Hepatocyte (in vitro differentiated cells): Measurements from ENCODE around the gene COL2A1. TPM values are rescaled to one million over a fixed set of nuclear protein-coding genes. Genes with fewer than 3 reads are reported as not detected.

Experiments
- DNase-seq: peaks from one replicate; pipeline ENCODE4 v3.0.0-alpha.2; 2016; ENCODE audit warnings: low spot score
- H2AFZ ChIP-seq: fragments of 200-600 bp; sonication (generic); 2 replicates; pipeline ENCODE4 v1.6.0; 2016; ENCODE audit warnings: antibody characterized with exemption, mild to moderate bottlenecking
- H3K27ac ChIP-seq: fragments of 200-600 bp; sonication (generic); 2 replicates; pipeline ENCODE4 v1.5.1; 2016; ENCODE audit warnings: mild to moderate bottlenecking
- H3K27me3 ChIP-seq: fragments of 200-600 bp; sonication (generic); 2 replicates; pipeline ENCODE4 v1.6.1; 2016
- H3K36me3 ChIP-seq: fragments of 200-600 bp; sonication (generic); replicated peaks from 2 replicates; pipeline ENCODE4 v1.5.1; 2016; ENCODE audit warnings: low read depth; ENCODE audit not compliant: insufficient read depth
- H3K4me1 ChIP-seq: fragments of 200-600 bp; sonication (generic); 2 replicates; pipeline ENCODE4 v1.5.1; 2016; ENCODE audit warnings: mild to moderate bottlenecking, moderate library complexity; ENCODE audit not compliant: insufficient read depth
- H3K4me2 ChIP-seq: fragments of 200-600 bp; sonication (generic); 2 replicates; pipeline ENCODE4 v1.6.0; 2016
- H3K4me3 ChIP-seq: fragments of 200-600 bp; sonication (generic); 2 replicates; pipeline ENCODE4 v1.5.1; 2016; ENCODE audit warnings: mild to moderate bottlenecking
- H3K79me2 ChIP-seq: fragments of 200-600 bp; sonication (generic); 2 replicates; pipeline ENCODE4 v1.6.0; 2017; ENCODE audit warnings: mild to moderate bottlenecking
- H3K9me2 ChIP-seq: fragments of 200-600 bp; sonication (generic); replicated peaks from 2 replicates; pipeline ENCODE4 v1.6.0; 2017; ENCODE audit warnings: mild to moderate bottlenecking; ENCODE audit not compliant: insufficient read depth
- H3K9me3 ChIP-seq: fragments of 200-600 bp; sonication (generic); 2 replicates; pipeline ENCODE4 v1.5.1; 2016; ENCODE audit warnings: low read depth, mild to moderate bottlenecking
- H4K20me1 ChIP-seq: fragments of 200-600 bp; sonication (generic); 2 replicates; pipeline ENCODE4 v1.6.0; 2016; ENCODE audit warnings: mild to moderate bottlenecking; ENCODE audit not compliant: insufficient read depth, poor library complexity, severe bottlenecking
- EZH2 ChIP-seq: fragments of 200-600 bp; sonication (generic); IDR thresholded peaks from 2 replicates; pipeline ENCODE4 v1.6.1; 2016; ENCODE audit warnings: antibody characterized with exemption, mild to moderate bottlenecking, borderline replicate concordance
- EZH2phosphoT487 ChIP-seq: fragments of 200-600 bp; sonication (generic); IDR thresholded peaks from one replicate; pipeline ENCODE4 v1.6.1; 2018; ENCODE audit warnings: antibody characterized with exemption, mild to moderate bottlenecking, low read depth, moderate library complexity; ENCODE audit not compliant: unreplicated experiment, severe bottlenecking
- WGBS: methylation state at CpG from one replicate; pipeline ENCODE4 v1.1.6; 2016; ENCODE audit warnings: low lambda C conversion rate; ENCODE audit errors: missing lambda C conversion rate; 5-methylcytosine and 5-hydroxymethylcytosine counted together
- polyA plus RNA-seq: library from polyadenylated mRNA; unstranded; fragments of >200 nt; fragmentation: Nextera tagmentation; extraction: Ambion mirVana; gene quantifications from 2 replicates; pipeline ENCODE4 v1.2.1, GENCODE V29; 2016
- total RNA-seq: library from RNA; depleted of rRNA; stranded (reverse); fragments of >200 nt; gene quantifications from 2 replicates; pipeline ENCODE4 v1.2.3, GENCODE V29; 2014
- TF ChIP-seq, protein P1 (sequence below): fragments of 200-600 bp; sonication (generic); IDR thresholded peaks from 2 replicates; pipeline ENCODE4 v1.5.1; 2016; ENCODE audit warnings: antibody characterized with exemption, mild to moderate bottlenecking; ENCODE audit not compliant: poor library complexity

COL2A1 gene
- total and polyA plus RNA-seq, 2 experiments from 2014 or later: 52.5 to 57.9 TPM

DNA sequence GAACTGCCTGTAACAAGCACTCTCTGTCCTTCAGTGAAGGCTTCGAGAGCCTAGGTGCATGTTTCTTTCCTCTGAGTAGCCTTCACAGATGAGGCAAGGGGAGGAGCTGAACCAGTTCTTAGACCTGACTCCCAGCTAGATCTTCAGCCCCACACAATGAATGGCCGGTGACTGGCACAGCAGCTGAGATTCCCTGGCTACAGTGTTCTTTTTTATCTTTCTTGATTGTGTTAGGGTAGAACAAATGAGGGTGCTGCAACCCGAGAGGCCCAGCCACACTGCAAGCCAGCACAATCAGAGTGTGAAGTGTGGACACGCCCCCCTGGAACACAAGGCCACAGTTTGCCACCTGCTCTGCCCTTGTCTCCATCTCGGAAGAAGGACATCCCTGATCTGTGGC lies 19.1 kb upstream of the COL2A1 start:
- Histone ChIP-seq H4K20me1 (no peaks in the 10 kb centered on the region), H3K4me2 (peak overlapping the region; percentile 9), H3K27me3 (no peaks in the 10 kb centered on the region), H3K4me3 (no peak overlapping the region), H3K9me3 (no peaks in the 10 kb centered on the region), H3K27ac (peak overlapping the region; percentile 54), H2AFZ (no peak overlapping the region), H3K36me3 (no peaks in the 10 kb centered on the region), H3K79me2 (no peaks in the 10 kb centered on the region), H3K9me2 (no peaks in the 10 kb centered on the region), H3K4me1 (peaks cover 26% of the 10 kb centered on the region)
- peak; percentile 33 for DNase-seq
- 31% methylated on average over 5 of the region's 5 CpGs for WGBS
- TF ChIP-seq EZH2phosphoT487 (no peak), EZH2 (no peak)
- TF ChIP-seq, protein P1, sequence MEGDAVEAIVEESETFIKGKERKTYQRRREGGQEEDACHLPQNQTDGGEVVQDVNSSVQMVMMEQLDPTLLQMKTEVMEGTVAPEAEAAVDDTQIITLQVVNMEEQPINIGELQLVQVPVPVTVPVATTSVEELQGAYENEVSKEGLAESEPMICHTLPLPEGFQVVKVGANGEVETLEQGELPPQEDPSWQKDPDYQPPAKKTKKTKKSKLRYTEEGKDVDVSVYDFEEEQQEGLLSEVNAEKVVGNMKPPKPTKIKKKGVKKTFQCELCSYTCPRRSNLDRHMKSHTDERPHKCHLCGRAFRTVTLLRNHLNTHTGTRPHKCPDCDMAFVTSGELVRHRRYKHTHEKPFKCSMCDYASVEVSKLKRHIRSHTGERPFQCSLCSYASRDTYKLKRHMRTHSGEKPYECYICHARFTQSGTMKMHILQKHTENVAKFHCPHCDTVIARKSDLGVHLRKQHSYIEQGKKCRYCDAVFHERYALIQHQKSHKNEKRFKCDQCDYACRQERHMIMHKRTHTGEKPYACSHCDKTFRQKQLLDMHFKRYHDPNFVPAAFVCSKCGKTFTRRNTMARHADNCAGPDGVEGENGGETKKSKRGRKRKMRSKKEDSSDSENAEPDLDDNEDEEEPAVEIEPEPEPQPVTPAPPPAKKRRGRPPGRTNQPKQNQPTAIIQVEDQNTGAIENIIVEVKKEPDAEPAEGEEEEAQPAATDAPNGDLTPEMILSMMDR: no peak

DNA sequence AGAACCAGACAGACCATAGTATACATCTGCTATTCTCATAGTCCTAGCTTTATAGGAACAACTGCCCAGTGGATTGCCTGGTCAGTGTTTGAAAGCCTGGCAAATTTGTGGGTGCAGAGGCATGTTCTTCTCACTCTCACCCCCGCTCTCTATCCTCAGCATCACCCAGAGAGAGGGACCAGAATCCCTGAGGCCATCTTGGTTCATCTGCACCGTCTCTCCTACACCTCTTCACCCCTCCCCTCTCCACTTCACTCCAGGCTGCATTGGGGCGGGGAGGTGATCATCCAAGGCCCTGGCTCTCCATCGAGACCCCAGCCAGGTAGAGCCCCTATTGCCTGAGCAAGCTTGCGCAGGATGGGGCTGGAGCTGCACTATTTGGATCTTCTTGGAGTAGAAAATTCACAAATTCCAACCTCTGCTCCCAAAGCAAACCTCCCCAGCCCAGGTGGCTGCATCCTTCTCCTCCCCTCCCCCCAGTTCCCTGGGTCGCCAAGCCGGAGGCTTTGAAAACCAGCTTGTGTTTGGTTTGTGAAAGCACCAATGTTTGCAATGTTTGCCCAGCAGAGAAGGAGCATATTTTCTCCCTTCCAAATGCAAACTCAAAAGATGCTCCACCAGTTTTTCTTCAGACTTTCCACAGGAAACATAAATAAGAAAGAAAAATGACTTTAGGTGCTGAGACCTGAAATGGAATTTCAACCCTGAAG lies 18.6 kb upstream of the COL2A1 start:
- TF ChIP-seq, protein P1: no peak
- TF ChIP-seq EZH2phosphoT487: no peak
- no peak for TF ChIP-seq EZH2
- Histone ChIP-seq H3K4me3 (no peak overlapping the region), H2AFZ (no peak overlapping the region), H3K9me3 (no peaks in the 10 kb centered on the region), H3K27me3 (no peaks in the 10 kb centered on the region), H3K79me2 (no peaks in the 10 kb centered on the region), H3K9me2 (no peaks in the 10 kb centered on the region), H3K4me1 (peaks cover 25% of the 10 kb centered on the region), H3K4me2 (peak overlapping the region; percentile 9), H3K27ac (peak overlapping the region; percentile 54), H4K20me1 (no peaks in the 10 kb centered on the region), H3K36me3 (no peaks in the 10 kb centered on the region)
- WGBS: 48% methylated on average over 7 of the region's 7 CpGs
- no peak for DNase-seq

DNA sequence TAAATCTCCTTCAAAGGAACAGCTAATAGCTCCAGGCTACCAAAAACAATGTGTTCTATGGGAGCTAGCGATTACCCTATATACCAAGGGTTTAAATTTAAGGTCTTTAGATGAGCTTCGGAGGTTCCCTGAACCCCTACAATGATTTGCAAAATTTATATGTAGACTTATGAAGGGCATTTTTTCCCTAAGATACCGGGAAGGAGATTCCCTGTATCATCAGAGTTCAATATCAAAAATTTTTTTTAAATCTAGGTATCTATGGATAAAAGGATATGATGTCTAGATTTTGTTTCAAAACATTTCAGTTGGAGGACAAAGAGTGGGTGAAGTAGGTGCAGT lies 17.9 kb upstream of the COL2A1 start:
- DNase-seq: no peak
- WGBS: 30% methylated on average over 3 of the region's 3 CpGs

More for the DNA sequence above, 17.9 kb upstream of the COL2A1 start:
- TF ChIP-seq EZH2: no peak
- TF ChIP-seq, protein P1: no peak
- TF ChIP-seq EZH2phosphoT487: no peak
- H3K4me2 ChIP-seq: peak overlapping the region; percentile 4
- no peaks in the 10 kb centered on the region for H3K9me2 ChIP-seq
- no peaks in the 10 kb centered on the region for H3K79me2 ChIP-seq
- H4K20me1 ChIP-seq: no peaks in the 10 kb centered on the region
- H3K36me3 ChIP-seq: no peaks in the 10 kb centered on the region
- no peaks in the 10 kb centered on the region for H3K9me3 ChIP-seq
- H3K27ac ChIP-seq: peak overlapping the region; percentile 10
- no peak overlapping the region for H3K4me3 ChIP-seq
- no peak overlapping the region for H2AFZ ChIP-seq
- no peaks in the 10 kb centered on the region for H3K27me3 ChIP-seq
- H3K4me1 ChIP-seq: peaks cover 32% of the 10 kb centered on the region
